ENCODE measurements around the gene SLC8A2.
"Not testable (repeated sequence)": the region's sequence is repeated elsewhere in the genome, so short reads cannot be mapped to it uniquely, and the experiment has no call there.

The SLC8A2 gene

GRCh38 chr19:47384533-47384932 lies 87.2 kb downstream of the SLC8A2 start:
- not testable (repeated sequence) for H3K4me1 ChIP-seq (ENCODE audit: control insufficient read depth, insufficient read depth, low read length); H3K4me3 ChIP-seq (ENCODE audit: low read length); H3K27me3 ChIP-seq (ENCODE audit: control insufficient read depth, insufficient read depth, low read length); H3K9me3 ChIP-seq (ENCODE audit: control insufficient read depth, low read length); H3K9ac ChIP-seq (ENCODE audit: low read length)
- peaks cover 10% of the 10 kb centered on the region for H3K36me3 ChIP-seq (ENCODE audit: control insufficient read depth, insufficient read depth, low read length)

- H3K36me3 ChIP-seq (ENCODE audit: control insufficient read depth, insufficient read depth, low read length) = peaks cover 10% of the 10 kb centered on the region
- H3K9ac ChIP-seq (ENCODE audit: low read length); H3K9me3 ChIP-seq (ENCODE audit: control insufficient read depth, low read length); H3K4me1 ChIP-seq (ENCODE audit: control insufficient read depth, insufficient read depth, low read length); H3K27me3 ChIP-seq (ENCODE audit: control insufficient read depth, insufficient read depth, low read length); H3K4me3 ChIP-seq (ENCODE audit: low read length): not testable (repeated sequence)
Observed at GRCh38 chr19:47383890-47384289, 87.8 kb downstream of the SLC8A2 start.

- no peaks in the 10 kb centered on the region for H3K4me1 ChIP-seq (ENCODE audit: control insufficient read depth, insufficient read depth, low read length)
- no peak overlapping the region for H3K9ac ChIP-seq (ENCODE audit: low read length)
- no peak overlapping the region for H3K4me3 ChIP-seq (ENCODE audit: low read length)
- H3K36me3 ChIP-seq (ENCODE audit: control insufficient read depth, insufficient read depth, low read length) = peaks cover 10% of the 10 kb centered on the region
- no peaks in the 10 kb centered on the region for H3K9me3 ChIP-seq (ENCODE audit: control insufficient read depth, low read length)
- no peaks in the 10 kb centered on the region for H3K27me3 ChIP-seq (ENCODE audit: control insufficient read depth, insufficient read depth, low read length)
Observed at GRCh38 chr19:47381653-47382279, 89.9 kb downstream of the SLC8A2 start.

GRCh38 chr19:47381121-47381520 lies 90.6 kb downstream of the SLC8A2 start:
- Histone ChIP-seq H3K9me3 (ENCODE audit: control insufficient read depth, low read length) (no peaks in the 10 kb centered on the region), H3K4me3 (ENCODE audit: low read length) (no peak overlapping the region), H3K27me3 (ENCODE audit: control insufficient read depth, insufficient read depth, low read length) (no peaks in the 10 kb centered on the region), H3K4me1 (ENCODE audit: control insufficient read depth, insufficient read depth, low read length) (no peaks in the 10 kb centered on the region), H3K36me3 (ENCODE audit: control insufficient read depth, insufficient read depth, low read length) (peaks cover 15% of the 10 kb centered on the region), H3K9ac (ENCODE audit: low read length) (no peak overlapping the region)

- Histone ChIP-seq H3K9ac (ENCODE audit: low read length) (no peak overlapping the region), H3K9me3 (ENCODE audit: control insufficient read depth, low read length) (no peaks in the 10 kb centered on the region), H3K27me3 (ENCODE audit: control insufficient read depth, insufficient read depth, low read length) (no peaks in the 10 kb centered on the region), H3K4me1 (ENCODE audit: control insufficient read depth, insufficient read depth, low read length) (no peaks in the 10 kb centered on the region), H3K4me3 (ENCODE audit: low read length) (no peak overlapping the region), H3K36me3 (ENCODE audit: control insufficient read depth, insufficient read depth, low read length) (peaks cover 21% of the 10 kb centered on the region)
Observed at GRCh38 chr19:47380559-47380958, 91.1 kb downstream of the SLC8A2 start.

- Histone ChIP-seq H3K4me3 (ENCODE audit: low read length) (no peak overlapping the region), H3K36me3 (ENCODE audit: control insufficient read depth, insufficient read depth, low read length) (peaks cover 29% of the 10 kb centered on the region), H3K27me3 (ENCODE audit: control insufficient read depth, insufficient read depth, low read length) (no peaks in the 10 kb centered on the region), H3K9me3 (ENCODE audit: control insufficient read depth, low read length) (no peaks in the 10 kb centered on the region), H3K9ac (ENCODE audit: low read length) (no peak overlapping the region), H3K4me1 (ENCODE audit: control insufficient read depth, insufficient read depth, low read length) (no peaks in the 10 kb centered on the region)
Observed at GRCh38 chr19:47379381-47379938, 92.2 kb downstream of the SLC8A2 start.

GRCh38 chr19:47378246-47378645 lies 93.4 kb downstream of the SLC8A2 start:
- Histone ChIP-seq H3K9ac (ENCODE audit: low read length) (no peak overlapping the region), H3K27me3 (ENCODE audit: control insufficient read depth, insufficient read depth, low read length) (no peaks in the 10 kb centered on the region), H3K9me3 (ENCODE audit: control insufficient read depth, low read length) (no peaks in the 10 kb centered on the region), H3K36me3 (ENCODE audit: control insufficient read depth, insufficient read depth, low read length) (peaks cover 37% of the 10 kb centered on the region), H3K4me3 (ENCODE audit: low read length) (no peak overlapping the region), H3K4me1 (ENCODE audit: control insufficient read depth, insufficient read depth, low read length) (no peaks in the 10 kb centered on the region)

Measured in mucosa of stomach (tissue), 1 donor.